SK-N-SH (cell line): ENCODE results near the gene METTL24. TPM values are rescaled to one million over a fixed set of nuclear protein-coding genes. Genes with fewer than 3 reads are reported as not detected.

Experiments
- CTCF ChIA-PET: fragments of 300-600, 350-600 bp; formaldehyde crosslinking; extraction: SDS; loops from one replicate; lab custom pipeline; 2021; lab: Yijun Ruan, JAX
- POLR2A ChIA-PET: fragments of 350-600 bp; sonication (Branson Sonifier 250); formaldehyde crosslinking; extraction: SDS; loops from one replicate; lab custom pipeline; 2020; ENCODE audit warnings: antibody characterized with exemption, inconsistent platforms; lab: Yijun Ruan, JAX
- DNase-seq: peaks from one replicate; pipeline ENCODE4 v3.0.0; 2012
- H2AFZ ChIP-seq: fragments of 200-600 bp; sonication (generic); 2 replicates; pipeline ENCODE4 v1.8.1; 2016; ENCODE audit warnings: antibody characterized with exemption, mild to moderate bottlenecking, low read depth
- H3F3A ChIP-seq: fragments of 200-600 bp; sonication (generic); replicated peaks from 2 replicates; pipeline ENCODE3; 2016; ENCODE audit warnings: antibody characterized with exemption, mild to moderate bottlenecking; ENCODE audit not compliant: insufficient read depth
- H3K27ac ChIP-seq, 2 experiments: fragments of 200-500 bp in 1 of 2; fragments of 200-600 bp in 1 of 2; sonication (Bioruptor generic) in 1 of 2; sonication (generic), shearing (Covaris generic) in 1 of 2; 2 replicates each; pipeline versions ENCODE4 v1.5.1 to v1.6.1; 2014 to 2016; ENCODE audit warnings: low read depth in 2 of 2, inconsistent platforms in 1 of 2, low read length in 1 of 2, mild to moderate bottlenecking in 1 of 2, mixed read lengths in 1 of 2
- H3K27me3 ChIP-seq: fragments of 200-600 bp; sonication (generic), shearing (Covaris generic); 2 replicates; pipeline ENCODE4 v1.6.1; 2016; ENCODE audit warnings: mixed run types; ENCODE audit not compliant: insufficient read depth
- H3K36me3 ChIP-seq, 2 experiments: fragments of 200-500 bp in 1 of 2; fragments of 200-600 bp in 1 of 2; sonication (Bioruptor generic) in 1 of 2; sonication (generic) in 1 of 2; replicated peaks in 1 of 2; 2 replicates each; pipeline versions ENCODE3 to v1.5.1; 2014 to 2016; ENCODE audit warnings: low read length in 1 of 2, mild to moderate bottlenecking in 1 of 2; ENCODE audit not compliant: insufficient read depth in 2 of 2, control insufficient read depth in 1 of 2
- H3K4me1 ChIP-seq, 2 experiments: fragments of 200-500 bp in 1 of 2; fragments of 200-600 bp in 1 of 2; sonication (Bioruptor generic) in 1 of 2; sonication (generic), shearing (Covaris generic) in 1 of 2; 2 replicates each; pipeline versions ENCODE4 v1.5.1 to v1.6.1; 2014 to 2016; ENCODE audit warnings: low read depth in 1 of 2, low read length in 1 of 2, mixed run types in 1 of 2; ENCODE audit not compliant: insufficient read depth in 2 of 2, control insufficient read depth in 1 of 2
- H3K4me2 ChIP-seq: fragments of 200-600 bp; sonication (generic), shearing (Covaris generic); 2 replicates; pipeline ENCODE4 v1.6.1; 2017; ENCODE audit warnings: mixed run types
- H3K4me3 ChIP-seq, 2 experiments: fragments of 200-500 bp in 1 of 2; fragments of 200-600 bp in 1 of 2; sonication (Bioruptor generic) in 1 of 2; sonication (generic), shearing (Covaris generic) in 1 of 2; 2 replicates each; pipeline versions ENCODE4 v1.5.1 to v1.8.1; 2014 to 2016; ENCODE audit warnings: low read depth in 2 of 2, inconsistent platforms in 1 of 2, low read length in 1 of 2, mild to moderate bottlenecking in 1 of 2, mixed read lengths in 1 of 2, moderate library complexity in 1 of 2
- H3K79me2 ChIP-seq: fragments of 200-600 bp; sonication (generic); 2 replicates; pipeline ENCODE4 v1.8.1; 2017; ENCODE audit warnings: mild to moderate bottlenecking; ENCODE audit not compliant: insufficient read depth
- H3K9ac ChIP-seq: fragments of 200-600 bp; sonication (generic); 2 replicates; pipeline ENCODE4 v1.6.1; 2017; ENCODE audit warnings: mixed run types
- H3K9me2 ChIP-seq: fragments of 200-600 bp; sonication (generic); 2 replicates; pipeline ENCODE4 v1.6.1; 2017; ENCODE audit warnings: mixed run types
- H3K9me3 ChIP-seq: fragments of 200-600 bp; sonication (generic); 2 replicates; pipeline ENCODE4 v1.6.1; 2017; ENCODE audit warnings: mixed run types, mild to moderate bottlenecking, moderate library complexity
- H4K20me1 ChIP-seq: fragments of 200-600 bp; sonication (generic); 2 replicates; pipeline ENCODE4 v1.6.1; 2017; ENCODE audit warnings: mild to moderate bottlenecking, mixed run types; ENCODE audit not compliant: insufficient read depth
- ELF1 ChIP-seq: IDR thresholded peaks from 2 replicates; pipeline ENCODE4 v1.4.0; 2012
- FOSL2 ChIP-seq: IDR thresholded peaks from 2 replicates; pipeline ENCODE4 v1.4.0; 2012; ENCODE audit warnings: low read depth, mild to moderate bottlenecking, moderate library complexity, borderline replicate concordance
- FOXM1 ChIP-seq: IDR thresholded peaks from 2 replicates; pipeline ENCODE4 v1.4.0; 2012; ENCODE audit warnings: low read depth, mild to moderate bottlenecking
- GATA2 ChIP-seq: sonication (generic); formaldehyde crosslinking; IDR thresholded peaks from 2 replicates; pipeline ENCODE4 v1.5.0; 2020; ENCODE audit warnings: mild to moderate bottlenecking, missing genetic modification reagents
- MEF2A ChIP-seq: IDR thresholded peaks from 2 replicates; pipeline ENCODE4 v1.4.0; 2012; ENCODE audit warnings: low read depth, borderline replicate concordance
- MXI1 ChIP-seq: IDR thresholded peaks from 2 replicates; pipeline ENCODE4 v1.6.1; 2012; ENCODE audit warnings: mild to moderate bottlenecking, low read depth, low read length, improper control_type of control experiment
- NFIC ChIP-seq: IDR thresholded peaks from 2 replicates; pipeline ENCODE4 v1.4.0; 2012; ENCODE audit warnings: borderline replicate concordance
- NRF1 ChIP-seq: IDR thresholded peaks from 2 replicates; pipeline ENCODE4 v1.6.1; 2012; ENCODE audit warnings: low read depth, mild to moderate bottlenecking, low read length
- PBX3 ChIP-seq: IDR thresholded peaks from 2 replicates; pipeline ENCODE4; 2012
- POLR2AphosphoS5 ChIP-seq: IDR thresholded peaks from 2 replicates; pipeline ENCODE4 v1.6.1; 2012; ENCODE audit warnings: low read depth, low read length
- RCOR1 ChIP-seq: fragments of 150-350 bp; IDR thresholded peaks from 2 replicates; pipeline ENCODE4 v1.6.1; 2017; ENCODE audit warnings: antibody characterized with exemption, low read length
- REST ChIP-seq: IDR thresholded peaks from 2 replicates; pipeline ENCODE4 v1.6.1; 2012; ENCODE audit warnings: mild to moderate bottlenecking, low read depth, low read length, moderate library complexity
- USF2 ChIP-seq: fragments of 150-350 bp; IDR thresholded peaks from 2 replicates; pipeline ENCODE4 v1.6.1; 2017; ENCODE audit warnings: antibody characterized with exemption, low read length, low read depth, borderline replicate concordance
- YY1 ChIP-seq: IDR thresholded peaks from 2 replicates; pipeline ENCODE4 v1.4.0; 2012; ENCODE audit warnings: low read depth, mild to moderate bottlenecking
- WGBS: methylation state at CpG from one replicate; pipeline ENCODE4 v1.1.6; 2017; ENCODE audit warnings: low lambda C conversion rate; 5-methylcytosine and 5-hydroxymethylcytosine counted together
- polyA plus RNA-seq, 3 experiments: library from polyadenylated mRNA; depleted of rRNA; stranded (reverse); fragments of >200 nt; gene quantifications; 2 replicates each; pipeline ENCODE4 v1.2.3, GENCODE V29; 2012
- TF ChIP-seq, protein P1 (sequence below): fragments of 200-600 bp; sonication (generic); IDR thresholded peaks from 2 replicates; pipeline ENCODE4 v1.6.1; 2017; ENCODE audit warnings: antibody characterized with exemption, mild to moderate bottlenecking, moderate library complexity
- TF ChIP-seq, protein P2 (sequence below): IDR thresholded peaks from 2 replicates; pipeline ENCODE4 v1.4.0; 2012; ENCODE audit warnings: low read depth, borderline replicate concordance
- TF ChIP-seq, protein P3 (sequence below): IDR thresholded peaks from 2 replicates; pipeline ENCODE4 v1.4.0; 2012; ENCODE audit warnings: low read depth

METTL24 gene
- polyA plus RNA-seq, 1 of the 3 experiments (the other 2 are of a cell fraction), result not detected

GRCh38 chr6:110298916-110299315 is 59.2 kb downstream of the METTL24 start:
- ChIA-PET POLR2A (no interaction called here), CTCF (interaction anchor here (1.0 to 1.1 kb wide), 2 partner anchors 19 to 43 kb away, joined by 3 read pairs; no protein-coding TSS in a partner anchor)
- H3K4me1 ChIP-seq, result peaks cover 3 to 9% of the 10 kb centered on the region in 2 experiments; a peak in 3 of 4 replicates
- no peaks in the 10 kb centered on the region for H3K9me2 ChIP-seq
- no peak overlapping the region for H3K9ac ChIP-seq
- no peaks in the 10 kb centered on the region for H4K20me1 ChIP-seq
- H3K9me3 ChIP-seq, result no peaks in the 10 kb centered on the region
- no peak for DNase-seq
- no peak overlapping the region for H2AFZ ChIP-seq
- no peak overlapping the region for H3K27ac ChIP-seq
- H3K4me3 ChIP-seq, result no peak overlapping the region
- no peaks in the 10 kb centered on the region for H3F3A ChIP-seq
- H3K4me2 ChIP-seq, result no peak overlapping the region
- TF ChIP-seq MEF2A, result no peak
- no peak for TF ChIP-seq POLR2AphosphoS5
- TF ChIP-seq MXI1, result no peak
- TF ChIP-seq FOSL2, result no peak
- TF ChIP-seq YY1, result no peak
- no peak for TF ChIP-seq REST
- TF ChIP-seq ELF1, result no peak
- TF ChIP-seq NRF1, result no peak
- no peak for TF ChIP-seq NFIC
- TF ChIP-seq, protein P1, sequence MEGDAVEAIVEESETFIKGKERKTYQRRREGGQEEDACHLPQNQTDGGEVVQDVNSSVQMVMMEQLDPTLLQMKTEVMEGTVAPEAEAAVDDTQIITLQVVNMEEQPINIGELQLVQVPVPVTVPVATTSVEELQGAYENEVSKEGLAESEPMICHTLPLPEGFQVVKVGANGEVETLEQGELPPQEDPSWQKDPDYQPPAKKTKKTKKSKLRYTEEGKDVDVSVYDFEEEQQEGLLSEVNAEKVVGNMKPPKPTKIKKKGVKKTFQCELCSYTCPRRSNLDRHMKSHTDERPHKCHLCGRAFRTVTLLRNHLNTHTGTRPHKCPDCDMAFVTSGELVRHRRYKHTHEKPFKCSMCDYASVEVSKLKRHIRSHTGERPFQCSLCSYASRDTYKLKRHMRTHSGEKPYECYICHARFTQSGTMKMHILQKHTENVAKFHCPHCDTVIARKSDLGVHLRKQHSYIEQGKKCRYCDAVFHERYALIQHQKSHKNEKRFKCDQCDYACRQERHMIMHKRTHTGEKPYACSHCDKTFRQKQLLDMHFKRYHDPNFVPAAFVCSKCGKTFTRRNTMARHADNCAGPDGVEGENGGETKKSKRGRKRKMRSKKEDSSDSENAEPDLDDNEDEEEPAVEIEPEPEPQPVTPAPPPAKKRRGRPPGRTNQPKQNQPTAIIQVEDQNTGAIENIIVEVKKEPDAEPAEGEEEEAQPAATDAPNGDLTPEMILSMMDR, result no peak
- no peak for TF ChIP-seq USF2
- TF ChIP-seq, protein P2, sequence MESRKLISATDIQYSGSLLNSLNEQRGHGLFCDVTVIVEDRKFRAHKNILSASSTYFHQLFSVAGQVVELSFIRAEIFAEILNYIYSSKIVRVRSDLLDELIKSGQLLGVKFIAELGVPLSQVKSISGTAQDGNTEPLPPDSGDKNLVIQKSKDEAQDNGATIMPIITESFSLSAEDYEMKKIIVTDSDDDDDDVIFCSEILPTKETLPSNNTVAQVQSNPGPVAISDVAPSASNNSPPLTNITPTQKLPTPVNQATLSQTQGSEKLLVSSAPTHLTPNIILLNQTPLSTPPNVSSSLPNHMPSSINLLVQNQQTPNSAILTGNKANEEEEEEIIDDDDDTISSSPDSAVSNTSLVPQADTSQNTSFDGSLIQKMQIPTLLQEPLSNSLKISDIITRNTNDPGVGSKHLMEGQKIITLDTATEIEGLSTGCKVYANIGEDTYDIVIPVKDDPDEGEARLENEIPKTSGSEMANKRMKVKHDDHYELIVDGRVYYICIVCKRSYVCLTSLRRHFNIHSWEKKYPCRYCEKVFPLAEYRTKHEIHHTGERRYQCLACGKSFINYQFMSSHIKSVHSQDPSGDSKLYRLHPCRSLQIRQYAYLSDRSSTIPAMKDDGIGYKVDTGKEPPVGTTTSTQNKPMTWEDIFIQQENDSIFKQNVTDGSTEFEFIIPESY, result no peak
- no peak for TF ChIP-seq GATA2
- no peak for TF ChIP-seq RCOR1
- TF ChIP-seq FOXM1, result no peak
- TF ChIP-seq, protein P3, sequence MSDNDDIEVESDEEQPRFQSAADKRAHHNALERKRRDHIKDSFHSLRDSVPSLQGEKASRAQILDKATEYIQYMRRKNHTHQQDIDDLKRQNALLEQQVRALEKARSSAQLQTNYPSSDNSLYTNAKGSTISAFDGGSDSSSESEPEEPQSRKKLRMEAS, result no peak
- no peak for TF ChIP-seq PBX3
- WGBS, result 51% methylated on average over 5 of the region's 5 CpGs
- H3K79me2 ChIP-seq, result no peaks in the 10 kb centered on the region
- H3K27me3 ChIP-seq, result no peaks in the 10 kb centered on the region; the same call in 1 of the 2 replicates
- H3K36me3 ChIP-seq, result no peaks in the 10 kb centered on the region
